Nephron progenitor cell (in vitro differentiated cells): ENCODE data around the gene CSF2RB.

Experiments used
- DNase-seq: peaks from one replicate; pipeline ENCODE4 v3.0.0; 2021
- H3K27ac Mint-ChIP-seq: 2 replicates; pipeline ENCODE4 v1.8.0; 2021; ENCODE audit warnings: mild to moderate bottlenecking, moderate library complexity, mixed read lengths
- H3K27me3 Mint-ChIP-seq: 2 replicates; pipeline ENCODE4 v1.8.0; 2021; ENCODE audit warnings: mild to moderate bottlenecking, low read depth, mixed read lengths; ENCODE audit not compliant: poor library complexity
- H3K36me3 Mint-ChIP-seq: 2 replicates; pipeline ENCODE4 v1.8.0; 2021; ENCODE audit warnings: low read depth, mixed read lengths
- H3K4me1 Mint-ChIP-seq: 2 replicates; pipeline ENCODE4 v1.8.0; 2021; ENCODE audit warnings: mixed read lengths
- H3K4me3 Mint-ChIP-seq: 2 replicates; pipeline ENCODE4 v1.8.0; 2021; ENCODE audit warnings: mild to moderate bottlenecking, moderate library complexity, mixed read lengths
- H3K9me3 Mint-ChIP-seq: 2 replicates; pipeline ENCODE4 v1.8.0; 2021; ENCODE audit warnings: mild to moderate bottlenecking, moderate library complexity, mixed read lengths
- TF ChIP-seq, protein P1 (sequence below): fragments of 200-600 bp; sonication (generic); IDR thresholded peaks from 2 replicates; pipeline ENCODE4 v1.5.0; 2021; ENCODE audit warnings: antibody characterized with exemption

Gene CSF2RB

DNA sequence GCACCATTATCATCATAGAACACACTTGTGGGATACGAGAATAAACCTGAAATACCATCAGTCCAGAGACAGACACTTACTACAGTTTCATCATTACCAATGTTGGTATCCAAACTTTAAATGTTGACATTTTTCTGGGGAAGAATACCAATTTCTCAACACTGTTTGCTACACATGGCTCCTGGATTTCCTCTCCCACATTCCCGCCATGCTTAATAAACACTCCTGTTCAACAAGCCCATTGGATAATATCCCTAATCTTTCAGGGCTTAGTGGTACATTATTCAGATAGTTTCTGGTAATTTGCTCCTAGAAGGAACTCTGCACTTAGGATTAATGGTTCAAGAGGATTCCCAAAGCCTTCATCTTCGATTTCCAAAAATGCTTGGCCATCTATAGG is 48.2 kb downstream of the CSF2RB start:
- H3K4me1 Mint-ChIP-seq = no peaks in the 10 kb centered on the region
- TF ChIP-seq, protein P1, sequence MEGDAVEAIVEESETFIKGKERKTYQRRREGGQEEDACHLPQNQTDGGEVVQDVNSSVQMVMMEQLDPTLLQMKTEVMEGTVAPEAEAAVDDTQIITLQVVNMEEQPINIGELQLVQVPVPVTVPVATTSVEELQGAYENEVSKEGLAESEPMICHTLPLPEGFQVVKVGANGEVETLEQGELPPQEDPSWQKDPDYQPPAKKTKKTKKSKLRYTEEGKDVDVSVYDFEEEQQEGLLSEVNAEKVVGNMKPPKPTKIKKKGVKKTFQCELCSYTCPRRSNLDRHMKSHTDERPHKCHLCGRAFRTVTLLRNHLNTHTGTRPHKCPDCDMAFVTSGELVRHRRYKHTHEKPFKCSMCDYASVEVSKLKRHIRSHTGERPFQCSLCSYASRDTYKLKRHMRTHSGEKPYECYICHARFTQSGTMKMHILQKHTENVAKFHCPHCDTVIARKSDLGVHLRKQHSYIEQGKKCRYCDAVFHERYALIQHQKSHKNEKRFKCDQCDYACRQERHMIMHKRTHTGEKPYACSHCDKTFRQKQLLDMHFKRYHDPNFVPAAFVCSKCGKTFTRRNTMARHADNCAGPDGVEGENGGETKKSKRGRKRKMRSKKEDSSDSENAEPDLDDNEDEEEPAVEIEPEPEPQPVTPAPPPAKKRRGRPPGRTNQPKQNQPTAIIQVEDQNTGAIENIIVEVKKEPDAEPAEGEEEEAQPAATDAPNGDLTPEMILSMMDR = no peak
- H3K27ac Mint-ChIP-seq = no peak overlapping the region
- H3K27me3 Mint-ChIP-seq = peaks cover 30% of the 10 kb centered on the region
- no peak for DNase-seq
- H3K9me3 Mint-ChIP-seq = peaks cover 8% of the 10 kb centered on the region
- no peaks in the 10 kb centered on the region for H3K36me3 Mint-ChIP-seq
- no peak overlapping the region for H3K4me3 Mint-ChIP-seq

DNA sequence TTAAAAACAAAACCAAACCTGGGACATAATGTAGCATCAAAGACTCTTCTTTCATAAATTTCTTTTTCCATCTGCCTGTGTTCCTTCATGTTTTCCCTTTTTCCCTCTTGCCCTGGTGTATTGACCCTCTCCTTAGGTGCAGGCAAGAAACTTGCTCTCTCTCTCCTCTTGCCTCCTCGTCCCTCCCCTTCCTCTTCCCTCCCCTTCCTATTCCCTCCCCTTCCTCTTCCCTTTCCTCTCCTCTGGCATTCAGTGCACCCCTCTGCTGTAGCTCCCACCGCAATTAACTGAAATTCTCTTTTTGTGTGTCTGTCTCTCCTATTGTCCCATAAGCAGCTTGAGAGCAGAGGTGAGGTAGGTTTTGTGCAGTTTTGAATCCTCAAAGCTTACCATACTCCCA is 49.9 kb downstream of the CSF2RB start:
- no peak overlapping the region for H3K27ac Mint-ChIP-seq

DNA sequence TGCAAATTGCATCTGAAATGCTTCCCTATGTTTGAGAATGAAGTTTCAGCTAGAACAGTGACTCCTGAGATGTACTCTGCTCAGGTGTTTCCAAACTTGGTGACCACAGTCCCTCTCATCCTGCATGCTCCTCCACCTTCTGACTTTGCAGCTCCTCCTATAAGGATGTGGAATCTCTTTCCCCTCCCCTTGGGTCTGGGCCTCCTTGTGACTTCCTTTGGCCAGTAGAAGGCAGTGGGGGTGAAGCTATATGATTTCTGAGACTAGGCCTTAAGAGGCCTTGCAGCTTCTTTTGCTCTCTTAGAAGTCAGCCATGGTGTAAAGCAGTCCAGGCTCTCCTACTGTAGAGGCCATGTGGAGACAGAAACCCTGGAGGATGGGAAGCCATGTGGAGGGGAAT is 50.7 kb downstream of the CSF2RB start:
- Mint-ChIP-seq H3K36me3 (no peaks in the 10 kb centered on the region), H3K27ac (peak overlapping the region; percentile 45)

More for the DNA sequence above, 49.9 kb downstream of the CSF2RB start:
- Mint-ChIP-seq H3K27me3 (peaks cover 33% of the 10 kb centered on the region), H3K9me3 (no peaks in the 10 kb centered on the region), H3K4me3 (no peak overlapping the region), H3K4me1 (no peaks in the 10 kb centered on the region), H3K36me3 (no peaks in the 10 kb centered on the region)
- TF ChIP-seq, protein P1 = no peak
- no peak for DNase-seq

DNA sequence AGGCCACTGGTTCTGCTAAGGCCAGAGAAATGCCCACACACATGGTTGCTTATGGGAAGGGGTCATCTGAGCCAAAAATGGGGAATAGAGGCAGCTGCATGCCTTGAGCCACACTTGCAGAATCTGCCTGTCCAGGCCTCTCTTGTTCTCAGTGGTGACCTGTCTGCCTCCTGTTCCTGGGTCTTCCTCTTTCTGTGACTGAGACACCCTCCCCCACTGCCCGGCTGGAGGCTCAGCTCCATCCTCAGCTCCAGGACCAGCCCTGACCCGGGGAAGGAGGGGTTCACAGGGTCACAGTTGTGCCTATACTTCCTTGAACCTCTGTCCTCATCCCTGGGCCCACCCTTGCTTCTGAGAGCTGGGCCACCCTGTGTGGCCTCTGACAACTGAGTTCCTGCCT is 52.3 kb downstream of the CSF2RB start:
- TF ChIP-seq, protein P1 = no peak
- Mint-ChIP-seq H3K36me3 (no peaks in the 10 kb centered on the region), H3K4me3 (no peak overlapping the region), H3K9me3 (no peaks in the 10 kb centered on the region), H3K27ac (peak overlapping the region; percentile 81), H3K27me3 (peaks cover 28% of the 10 kb centered on the region), H3K4me1 (no peaks in the 10 kb centered on the region)
- DNase-seq = no peak

More for the DNA sequence above, 50.7 kb downstream of the CSF2RB start:
- TF ChIP-seq, protein P1 = no peak
- H3K27me3 Mint-ChIP-seq = peaks cover 35% of the 10 kb centered on the region
- H3K4me1 Mint-ChIP-seq = no peaks in the 10 kb centered on the region
- DNase-seq = no peak
- H3K9me3 Mint-ChIP-seq = no peaks in the 10 kb centered on the region
- H3K4me3 Mint-ChIP-seq = no peak overlapping the region

DNA sequence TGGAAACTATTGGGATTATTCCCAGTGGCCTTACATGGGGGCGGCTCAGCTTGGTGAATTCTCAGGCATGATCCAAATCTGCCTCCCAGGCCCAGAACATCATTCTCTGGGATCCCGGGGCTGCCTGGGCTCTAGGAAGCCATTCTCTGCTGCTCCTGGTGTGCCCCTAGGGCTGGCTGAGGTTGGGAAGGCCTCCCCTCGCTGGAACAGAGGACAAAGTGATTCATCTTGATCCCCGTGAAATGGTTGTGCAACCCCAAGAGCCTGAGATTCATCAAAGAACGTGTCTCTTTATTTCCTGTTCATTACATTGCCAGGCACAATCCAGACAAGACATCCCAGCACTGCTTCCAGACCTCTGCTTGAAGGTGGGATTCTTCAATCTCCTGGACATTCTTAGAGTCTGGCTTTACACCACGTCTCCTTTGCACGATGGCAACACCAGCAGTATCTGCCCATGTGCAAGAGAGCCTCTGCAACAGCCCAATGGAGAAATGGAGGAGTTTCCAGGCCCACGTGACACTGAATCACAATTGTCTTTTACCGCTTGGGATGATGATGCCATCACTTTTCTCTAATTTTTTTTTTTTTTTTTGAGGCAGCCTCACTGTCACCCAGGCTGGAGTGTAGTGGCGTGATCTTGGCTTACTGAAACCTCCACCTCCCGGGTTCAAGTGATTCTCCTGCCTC is 53.6 kb downstream of the CSF2RB start:
- Mint-ChIP-seq H3K9me3 (no peaks in the 10 kb centered on the region), H3K36me3 (no peaks in the 10 kb centered on the region), H3K27me3 (peaks cover 27% of the 10 kb centered on the region), H3K27ac (no peak overlapping the region), H3K4me3 (no peak overlapping the region), H3K4me1 (no peaks in the 10 kb centered on the region)
- no peak for DNase-seq
- TF ChIP-seq, protein P1 = no peak
